Transverse colon (tissue), 4 donors: Measurements from ENCODE around the gene SLC4A2.
"Not testable (repeated sequence)": the region's sequence is repeated elsewhere in the genome, so short reads cannot be mapped to it uniquely, and the experiment has no call there.

Experiments used
- EP300 ChIP-seq: sonication (generic); formaldehyde crosslinking; IDR thresholded peaks from one replicate; pipeline ENCODE4 v1.6.1; 2017; ENCODE audit warnings: antibody characterized with exemption, low read depth
- POLR2A ChIP-seq: fragments of 450-650 bp; IDR thresholded peaks from one replicate; pipeline ENCODE4 v1.6.1; 2016; ENCODE audit warnings: antibody characterized with exemption, mild to moderate bottlenecking, moderate library complexity
- POLR2AphosphoS5 ChIP-seq, 3 donors: sonication (generic); formaldehyde crosslinking; IDR thresholded peaks; one replicate each; pipeline ENCODE4 v1.6.1; 2016; ENCODE audit warnings: antibody characterized with exemption in 3 of 3
- TF ChIP-seq, protein P1 (sequence below), 5 experiments: fragments of 200-600 bp in 3 of 5; fragments of 450-650 bp in 2 of 5; sonication (generic) in 3 of 5; IDR thresholded peaks; 1 replicate in 2 of 5; 2 replicates in 3 of 5; pipeline ENCODE4 v1.5.1; 2016 to 2017; ENCODE audit warnings: antibody characterized with exemption in 5 of 5, inconsistent platforms in 3 of 5, mild to moderate bottlenecking in 2 of 5, moderate library complexity in 1 of 5

DNA sequence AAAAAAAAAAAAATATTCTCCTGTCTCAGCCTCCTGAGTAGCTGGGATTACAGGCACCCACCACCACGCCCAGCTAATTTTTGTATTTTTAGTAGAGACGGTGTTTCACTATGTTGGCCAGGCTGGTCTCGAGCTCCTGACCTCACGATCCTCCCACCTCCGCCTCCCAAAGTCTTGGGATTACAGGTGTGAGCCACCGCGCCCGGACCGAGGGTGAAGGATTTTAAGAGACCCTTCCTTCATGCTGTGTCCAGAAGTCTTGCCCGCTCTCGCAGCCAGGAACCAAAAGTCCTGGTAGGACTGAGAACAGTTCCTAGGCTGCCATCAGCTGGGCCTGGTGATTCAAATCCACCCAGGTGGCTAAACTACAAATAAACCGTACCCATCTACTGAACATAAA lies 47.8 kb upstream of the SLC4A2 start:
- TF ChIP-seq, protein P1, sequence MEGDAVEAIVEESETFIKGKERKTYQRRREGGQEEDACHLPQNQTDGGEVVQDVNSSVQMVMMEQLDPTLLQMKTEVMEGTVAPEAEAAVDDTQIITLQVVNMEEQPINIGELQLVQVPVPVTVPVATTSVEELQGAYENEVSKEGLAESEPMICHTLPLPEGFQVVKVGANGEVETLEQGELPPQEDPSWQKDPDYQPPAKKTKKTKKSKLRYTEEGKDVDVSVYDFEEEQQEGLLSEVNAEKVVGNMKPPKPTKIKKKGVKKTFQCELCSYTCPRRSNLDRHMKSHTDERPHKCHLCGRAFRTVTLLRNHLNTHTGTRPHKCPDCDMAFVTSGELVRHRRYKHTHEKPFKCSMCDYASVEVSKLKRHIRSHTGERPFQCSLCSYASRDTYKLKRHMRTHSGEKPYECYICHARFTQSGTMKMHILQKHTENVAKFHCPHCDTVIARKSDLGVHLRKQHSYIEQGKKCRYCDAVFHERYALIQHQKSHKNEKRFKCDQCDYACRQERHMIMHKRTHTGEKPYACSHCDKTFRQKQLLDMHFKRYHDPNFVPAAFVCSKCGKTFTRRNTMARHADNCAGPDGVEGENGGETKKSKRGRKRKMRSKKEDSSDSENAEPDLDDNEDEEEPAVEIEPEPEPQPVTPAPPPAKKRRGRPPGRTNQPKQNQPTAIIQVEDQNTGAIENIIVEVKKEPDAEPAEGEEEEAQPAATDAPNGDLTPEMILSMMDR (IDR thresholded peaks at IDR 0.05), result not testable (repeated sequence)
- not testable (repeated sequence) for TF ChIP-seq POLR2AphosphoS5 (IDR thresholded peaks at IDR 0.05); EP300; POLR2A
